CD4-positive, alpha-beta T cell treated with Interleukin-21 for 1 hour (primary cell): ENCODE results near the gene TOR1AIP2.
A peak's percentile ranks its signal among the peaks of the same experiment; 100 is the strongest.
"Not testable (repeated sequence)": the region's sequence is repeated elsewhere in the genome, so short reads cannot be mapped to it uniquely, and the experiment has no call there.

Experiments
- DNase-seq: peaks from one replicate; pipeline ENCODE4 v3.0.0-alpha.2; 2020

Gene TOR1AIP2

DNA sequence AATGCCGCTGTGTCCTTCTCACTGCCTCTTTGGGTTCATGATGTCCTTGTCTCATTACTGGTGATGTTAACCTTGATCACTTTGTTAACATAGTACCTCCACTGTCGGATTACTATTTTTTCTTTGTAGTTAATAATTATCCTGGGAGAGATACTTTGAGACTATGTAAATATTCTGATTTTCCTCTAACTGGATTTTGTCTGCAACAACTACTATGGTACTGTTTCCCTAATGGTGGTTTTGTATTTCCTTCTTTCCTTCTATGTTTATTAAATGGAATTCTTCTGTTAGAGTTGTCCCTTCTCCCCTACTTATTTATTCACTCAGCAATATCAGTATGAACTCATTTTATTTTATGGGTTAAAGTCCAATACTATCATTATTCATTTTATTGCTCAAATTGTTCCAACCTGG is 4.2 kb downstream of the TOR1AIP2 start:
- no peak for DNase-seq

DNA sequence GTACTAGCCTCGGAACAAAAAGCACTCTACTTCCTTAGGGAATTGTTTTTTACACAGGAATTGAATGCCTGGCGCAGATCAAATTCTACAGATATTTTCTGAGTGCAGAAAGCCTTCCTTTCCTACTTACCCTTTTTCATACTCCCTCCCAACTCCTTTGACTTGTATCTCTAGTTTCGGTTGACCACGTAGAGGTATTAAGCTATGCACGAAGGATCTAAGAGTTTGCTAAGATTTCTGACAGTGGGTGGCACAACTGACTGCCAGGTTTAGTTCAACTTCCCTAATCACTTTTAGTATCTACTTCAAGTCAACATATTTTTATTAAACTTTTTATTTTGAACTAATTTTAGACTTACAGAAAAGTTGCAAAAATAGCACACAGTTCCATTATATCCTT is 5.0 kb downstream of the TOR1AIP2 start:
- no peak for DNase-seq

DNA sequence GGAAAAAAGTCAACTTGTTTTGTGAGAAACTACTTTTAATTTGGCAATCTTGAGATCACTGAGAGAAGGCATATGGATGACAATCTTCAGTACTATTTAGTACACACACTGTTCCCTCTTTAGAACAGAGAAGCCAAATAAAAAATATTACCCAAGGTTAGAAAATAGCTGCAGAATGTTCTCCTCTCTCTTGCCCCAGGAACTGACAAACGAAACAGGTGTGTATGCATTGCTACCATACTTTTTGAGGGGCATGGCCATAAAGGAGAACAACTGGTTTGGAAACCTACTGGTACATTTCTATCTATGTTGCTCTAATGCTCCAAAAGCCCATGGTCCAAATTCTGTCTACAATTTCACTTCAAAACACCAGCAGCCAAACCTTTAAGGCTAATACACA is 5.7 kb downstream of the TOR1AIP2 start:
- DNase-seq = no peak

DNA sequence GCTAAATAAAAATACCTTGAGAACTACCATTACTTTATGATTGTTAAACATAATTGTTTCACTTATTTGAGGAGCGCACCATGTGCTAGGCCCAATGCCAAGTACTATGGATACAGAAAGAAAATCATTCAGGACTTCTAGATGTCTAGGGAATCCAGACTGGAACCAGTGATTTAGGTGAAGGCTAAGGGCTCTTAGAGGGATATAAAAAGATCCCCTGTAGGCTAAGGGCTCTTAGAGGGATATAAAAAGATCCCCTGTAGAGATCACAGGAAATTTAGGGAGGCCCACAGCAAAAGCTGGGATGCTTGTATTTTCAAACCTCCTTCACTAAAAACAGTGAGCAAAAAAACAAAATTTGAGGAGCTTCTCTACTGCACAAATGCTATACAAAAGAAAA is 6.7 kb downstream of the TOR1AIP2 start:
- no peak for DNase-seq

DNA sequence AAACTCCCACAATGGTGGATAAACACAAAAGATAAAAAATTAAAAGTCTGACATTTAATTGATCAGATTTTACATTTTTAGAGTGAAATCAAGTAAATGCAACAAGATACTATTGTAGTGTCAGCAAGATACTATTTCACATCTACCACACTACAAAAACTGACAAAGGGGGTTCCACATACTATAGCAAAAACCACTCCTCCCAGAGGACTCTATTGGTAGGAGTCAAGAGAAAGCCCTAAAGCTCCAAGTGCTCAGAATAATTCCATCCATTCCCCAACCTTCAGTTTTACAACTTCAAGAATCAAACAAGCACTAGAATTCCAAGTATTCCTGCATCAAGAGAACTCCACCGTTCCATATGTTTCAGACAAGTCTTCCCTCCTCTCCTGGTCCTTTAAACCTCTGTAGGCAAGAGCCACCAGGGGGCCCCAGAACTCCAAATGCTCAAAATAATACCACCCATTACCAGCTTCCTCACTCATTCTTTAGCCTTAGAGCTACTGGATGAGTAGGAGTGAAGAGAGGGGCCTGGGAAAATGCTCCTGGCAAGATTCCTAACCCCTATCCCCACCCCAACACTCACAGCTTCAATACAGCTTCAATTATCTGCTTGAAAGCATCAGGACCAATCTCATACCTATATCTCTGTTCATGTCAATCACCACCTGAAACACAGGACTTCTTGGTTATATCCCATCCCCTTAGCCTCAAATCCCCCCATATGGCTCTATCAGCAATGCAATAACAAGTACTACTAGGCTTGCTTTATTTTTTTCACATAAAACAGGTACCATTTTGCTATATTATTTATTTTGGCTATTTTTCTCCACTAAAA is 9.9 kb downstream of the TOR1AIP2 start:
- DNase-seq = peak; percentile 62

DNA sequence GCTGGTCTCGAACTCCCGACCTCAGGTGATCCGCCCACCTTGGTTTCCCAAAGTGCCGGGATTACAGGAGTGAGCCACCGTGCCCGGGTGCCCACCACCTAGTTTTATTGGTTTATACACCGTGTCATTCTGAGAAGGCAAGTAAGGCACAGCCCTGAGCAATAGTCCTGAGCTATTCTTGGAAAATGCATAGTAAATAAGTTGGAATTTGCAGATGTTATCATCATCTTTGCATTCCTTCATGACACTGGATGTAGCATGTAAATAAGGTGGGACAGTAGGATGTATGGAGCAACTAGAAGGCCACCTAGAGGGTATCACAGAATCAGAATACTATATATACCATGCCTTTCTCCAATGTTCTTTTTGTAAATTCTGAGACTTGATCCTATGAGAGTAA is 11.0 kb downstream of the TOR1AIP2 start:
- DNase-seq = no peak

DNA sequence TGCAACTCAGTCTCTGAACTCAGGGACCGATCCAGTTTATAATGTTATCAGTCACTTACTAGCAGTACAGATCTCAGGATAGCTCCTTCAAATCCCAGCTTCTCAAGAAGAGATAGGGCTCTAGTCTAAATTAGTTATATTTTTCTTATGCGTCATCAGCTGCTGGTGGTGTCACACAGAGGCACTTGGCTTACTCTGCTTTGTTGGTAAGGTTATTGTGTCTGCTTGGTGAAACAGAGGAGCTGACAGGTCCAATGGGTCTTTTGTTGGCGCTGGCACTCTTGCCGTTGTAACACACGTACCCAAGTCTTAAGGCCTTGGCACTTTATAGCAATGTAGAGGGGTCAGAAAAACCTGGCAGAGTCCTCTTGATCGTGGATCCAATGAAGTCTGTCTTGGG is 12.2 kb downstream of the TOR1AIP2 start:
- no peak for DNase-seq

DNA sequence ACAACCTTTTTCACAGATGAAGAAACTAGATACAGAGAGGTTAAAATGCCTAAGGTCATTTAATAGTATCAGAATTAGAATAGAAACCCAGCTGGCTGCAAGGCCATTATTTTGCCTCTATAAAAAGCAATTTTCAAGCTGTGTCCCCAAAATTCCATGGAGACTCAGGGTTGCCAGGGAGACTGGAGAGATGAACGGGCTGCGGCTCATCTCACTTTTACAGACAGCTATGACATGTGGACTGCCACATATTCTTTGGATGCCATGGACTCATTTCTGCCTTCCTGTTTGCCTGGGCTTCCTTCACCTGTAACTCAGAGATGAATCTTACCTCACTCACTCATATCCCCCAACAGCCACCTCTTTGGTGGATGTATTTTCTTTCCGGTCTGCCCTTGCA is 17.0 kb downstream of the TOR1AIP2 start:
- DNase-seq = no peak

DNA sequence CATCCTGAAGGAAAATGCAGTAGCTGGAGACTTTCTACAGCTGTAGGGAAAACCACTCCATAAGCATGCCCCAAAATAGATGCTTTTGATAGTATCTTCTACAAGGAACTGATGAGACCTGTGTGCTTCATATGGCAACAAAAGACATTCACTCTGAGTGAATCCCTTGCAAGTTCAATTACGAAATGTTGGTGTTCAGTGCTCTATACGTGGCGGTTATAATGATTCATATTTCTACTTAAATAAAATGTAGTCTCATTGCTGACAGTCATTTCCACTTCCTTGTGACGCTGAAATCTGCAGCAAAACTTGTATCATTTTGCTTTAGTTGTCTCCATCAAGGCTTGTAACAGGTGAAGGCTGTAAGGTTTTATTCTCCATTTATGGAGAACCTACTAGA is 20.6 kb downstream of the TOR1AIP2 start:
- DNase-seq = no peak

DNA sequence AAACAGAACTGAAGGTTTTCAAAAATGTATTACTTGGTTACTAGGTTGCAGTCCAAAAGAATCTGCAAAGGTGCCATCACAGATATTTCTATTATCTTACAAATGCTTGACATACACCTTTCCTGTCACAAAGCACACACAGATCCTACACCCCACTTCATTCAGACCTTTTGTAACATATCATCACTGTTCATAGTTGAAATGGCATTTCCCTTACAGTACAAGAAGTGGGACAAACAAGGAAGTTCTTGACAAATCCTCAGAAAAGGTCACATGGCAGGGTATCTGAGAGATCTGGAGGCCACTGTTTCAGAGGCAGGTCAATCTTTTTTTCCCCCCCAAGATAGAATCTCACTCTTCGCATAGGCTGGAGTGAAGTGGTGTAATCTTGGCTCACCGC is 21.3 kb downstream of the TOR1AIP2 start:
- no peak for DNase-seq

DNA sequence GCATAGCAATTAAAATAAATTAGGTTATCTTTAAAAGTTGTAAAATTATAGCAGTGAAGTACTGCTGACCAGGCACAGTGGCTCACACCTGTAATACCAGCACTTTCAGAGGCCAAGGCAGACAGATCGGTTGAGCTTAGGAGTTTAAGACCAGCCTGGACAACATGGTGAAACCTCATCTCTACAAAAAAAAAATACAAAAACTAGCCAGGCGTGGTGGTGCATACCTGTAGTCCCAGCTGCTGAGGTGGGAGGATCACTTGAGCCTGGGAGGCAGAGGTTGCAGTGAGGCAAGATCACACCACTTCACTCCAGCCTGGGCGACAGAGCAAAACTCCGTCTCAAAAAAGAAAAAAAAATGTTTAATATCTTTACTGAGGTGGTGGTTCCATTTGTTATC is 21.8 kb downstream of the TOR1AIP2 start:
- not testable (repeated sequence) for DNase-seq

DNA sequence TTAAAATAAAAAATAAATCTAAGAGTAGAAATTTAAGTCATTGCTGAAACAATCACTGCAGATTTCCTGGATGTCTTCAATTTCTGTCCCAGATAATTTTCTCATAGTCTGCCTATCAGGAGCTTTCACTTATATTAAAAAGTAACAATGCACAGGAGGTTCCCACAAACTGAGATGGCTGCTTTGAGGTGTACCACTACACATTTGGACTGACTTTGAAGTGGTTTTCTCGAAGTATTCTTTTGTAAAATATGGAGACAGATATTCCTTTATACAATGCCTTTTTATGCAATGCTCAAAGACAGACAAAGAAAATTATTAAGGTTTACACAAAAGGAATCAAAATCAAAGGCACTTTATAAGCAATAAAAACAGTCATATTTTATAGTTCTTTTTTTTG is 24.5 kb downstream of the TOR1AIP2 start:
- DNase-seq = no peak

DNA sequence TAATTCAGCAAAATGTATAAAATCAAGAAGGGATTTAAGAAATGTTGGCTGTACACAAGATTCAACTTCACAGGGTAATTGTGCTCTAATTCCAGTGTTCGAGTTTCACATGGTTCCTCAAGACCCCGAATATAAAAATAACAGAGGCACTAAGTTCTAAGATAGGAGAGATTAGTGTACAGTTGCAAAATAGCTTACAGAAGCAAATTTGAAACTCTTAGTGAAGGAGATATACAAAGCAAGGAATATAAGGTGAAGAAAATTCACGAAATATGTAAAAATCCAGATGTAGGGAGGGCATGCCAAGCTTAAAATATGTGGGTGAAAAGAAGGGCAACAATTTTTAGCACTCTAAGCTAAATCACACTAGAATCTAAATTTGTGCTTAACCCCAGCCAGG is 29.4 kb downstream of the TOR1AIP2 start:
- no peak for DNase-seq

DNA sequence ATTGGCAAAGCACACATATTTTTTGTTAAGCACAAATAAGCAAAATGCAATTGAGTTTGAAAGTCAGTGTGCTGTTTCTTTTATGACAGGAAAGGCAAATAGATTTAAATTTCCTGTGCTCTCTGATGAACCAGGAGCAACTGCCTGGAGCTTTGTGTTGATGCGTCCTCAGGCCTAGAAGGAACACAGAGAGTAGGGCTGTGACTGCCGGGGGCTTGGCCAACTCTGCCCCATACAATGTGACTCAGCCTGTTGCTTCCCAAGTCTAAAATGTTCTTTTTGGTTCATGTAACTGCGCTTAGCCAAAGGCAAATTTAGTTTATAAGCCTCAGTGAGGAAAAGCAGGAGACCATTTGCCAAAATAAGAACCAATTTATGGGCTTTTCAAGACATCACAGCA is 37.5 kb downstream of the TOR1AIP2 start:
- DNase-seq = no peak

DNA sequence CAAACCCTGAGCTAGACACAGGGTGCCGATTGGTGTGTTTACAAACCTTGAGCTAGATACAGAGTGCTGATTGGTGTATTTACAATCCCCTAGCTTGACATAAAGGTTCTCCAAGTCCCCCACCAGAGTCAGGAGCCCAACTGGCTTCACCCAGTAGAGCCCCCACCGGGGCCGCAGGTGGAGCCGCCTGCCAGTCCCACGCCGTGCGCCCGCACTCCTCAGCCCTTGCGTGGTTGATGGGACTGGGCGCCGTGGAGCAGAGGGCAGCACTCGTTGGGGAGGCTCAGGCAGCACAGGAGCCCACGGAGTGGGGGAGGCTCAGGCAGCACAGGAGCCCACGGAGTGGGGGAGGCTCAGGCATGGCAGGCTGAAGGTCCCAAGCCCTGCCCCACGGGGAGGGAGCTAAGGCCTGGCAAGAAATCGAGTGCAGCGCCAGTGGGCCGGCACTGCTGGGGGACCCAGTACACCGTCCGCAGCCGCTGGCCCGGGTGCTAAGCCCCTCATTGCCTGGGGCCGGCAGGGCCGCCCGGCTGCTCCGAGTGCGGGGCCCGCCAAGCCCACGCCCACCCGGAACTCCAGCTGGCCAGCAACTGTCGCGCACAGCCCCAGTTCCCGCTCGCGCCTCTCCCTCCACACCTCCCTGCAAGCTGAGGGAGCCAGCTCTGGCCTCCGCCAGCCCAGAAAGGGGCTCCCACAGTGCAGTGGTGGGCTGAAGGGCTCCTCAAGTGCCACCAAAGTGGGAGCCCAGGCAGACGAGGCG is 40.7 kb downstream of the TOR1AIP2 start:
- not testable (repeated sequence) for DNase-seq

DNA sequence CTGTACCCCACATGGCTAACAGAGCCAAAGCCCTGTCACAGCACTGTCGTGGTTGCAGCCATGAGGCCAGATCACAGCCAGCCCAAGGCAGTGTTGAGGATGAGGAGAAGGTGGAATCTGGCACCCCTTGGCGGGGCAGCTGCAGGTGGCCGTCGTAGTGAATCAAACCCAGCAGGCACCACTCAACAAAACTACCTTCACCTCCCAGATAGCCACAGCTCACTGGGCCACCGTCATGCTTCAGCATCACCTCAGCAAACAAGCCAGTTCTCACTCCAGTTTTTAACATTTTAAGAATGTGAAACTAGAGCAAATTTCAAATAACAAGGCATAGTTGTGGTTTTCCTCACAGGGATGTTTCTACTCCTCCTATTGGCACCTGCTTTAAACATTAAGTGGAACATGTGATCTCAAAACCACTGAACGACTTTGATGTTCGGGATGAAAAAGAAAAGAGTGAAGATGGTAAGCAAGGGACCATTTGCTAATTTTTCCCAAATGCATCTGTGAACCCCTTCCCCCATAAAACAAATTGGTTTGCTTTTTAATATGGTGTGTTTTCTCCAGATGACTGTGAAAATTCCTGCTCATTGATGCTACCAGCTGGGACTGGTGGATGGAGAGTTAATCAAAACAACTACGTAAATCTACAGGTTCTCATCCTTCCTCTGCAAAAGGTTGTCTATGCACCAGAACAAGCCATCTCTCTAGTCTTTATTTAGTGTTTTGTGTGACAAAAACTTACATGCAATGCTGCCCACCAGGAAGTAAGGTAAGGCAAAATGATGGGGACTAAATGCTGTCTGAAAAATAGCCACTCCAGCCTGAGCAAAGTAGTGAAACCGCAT is 45.5 kb downstream of the TOR1AIP2 start:
- peak; percentile 26 for DNase-seq

DNA sequence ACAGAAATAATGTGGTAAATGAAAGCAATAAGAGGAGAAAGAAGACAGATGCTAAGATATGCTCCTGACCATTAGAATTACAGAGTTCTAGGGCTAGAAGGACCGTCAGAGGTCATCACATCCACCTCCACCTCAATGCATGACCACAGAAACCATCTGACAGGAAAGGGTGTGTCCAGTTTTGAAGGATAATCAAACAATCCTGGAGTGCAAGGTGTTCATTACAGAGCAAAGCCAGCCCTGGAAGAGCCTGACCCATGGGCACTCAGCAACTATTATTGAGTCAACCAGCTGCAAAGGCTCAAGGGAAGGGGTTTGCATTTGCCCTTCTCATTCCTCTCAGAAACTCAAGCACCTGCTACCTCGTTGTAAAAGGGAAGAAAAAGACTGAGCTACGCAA is 46.4 kb downstream of the TOR1AIP2 start:
- no peak for DNase-seq

DNA sequence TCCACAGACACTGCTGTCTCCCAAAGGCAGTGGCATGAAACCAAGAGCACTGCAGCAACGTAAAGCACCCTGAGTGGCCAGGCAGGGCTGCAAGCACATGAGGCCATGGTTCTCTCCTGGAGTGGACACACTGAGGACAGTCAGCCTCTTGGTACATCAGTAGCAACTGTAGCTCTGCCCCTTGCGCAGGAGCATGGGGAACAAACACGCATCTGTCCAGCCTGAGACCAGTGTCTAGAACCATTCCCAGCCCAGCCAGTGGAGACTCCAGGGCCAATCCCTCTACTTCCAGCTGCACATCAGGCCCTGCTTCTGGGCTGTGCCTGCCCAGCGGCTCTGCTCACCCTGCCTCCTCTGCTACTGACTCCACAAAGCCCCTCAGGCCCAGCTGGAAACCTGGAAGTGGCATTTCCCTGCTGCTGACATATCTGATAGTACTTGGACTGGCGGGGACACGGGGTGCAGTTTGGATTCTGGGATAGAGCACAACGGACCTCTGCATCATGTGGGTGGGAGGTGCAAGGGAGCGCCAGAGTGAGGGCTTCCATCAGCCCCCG is 49.0 kb downstream of the TOR1AIP2 start:
- DNase-seq = no peak

DNA sequence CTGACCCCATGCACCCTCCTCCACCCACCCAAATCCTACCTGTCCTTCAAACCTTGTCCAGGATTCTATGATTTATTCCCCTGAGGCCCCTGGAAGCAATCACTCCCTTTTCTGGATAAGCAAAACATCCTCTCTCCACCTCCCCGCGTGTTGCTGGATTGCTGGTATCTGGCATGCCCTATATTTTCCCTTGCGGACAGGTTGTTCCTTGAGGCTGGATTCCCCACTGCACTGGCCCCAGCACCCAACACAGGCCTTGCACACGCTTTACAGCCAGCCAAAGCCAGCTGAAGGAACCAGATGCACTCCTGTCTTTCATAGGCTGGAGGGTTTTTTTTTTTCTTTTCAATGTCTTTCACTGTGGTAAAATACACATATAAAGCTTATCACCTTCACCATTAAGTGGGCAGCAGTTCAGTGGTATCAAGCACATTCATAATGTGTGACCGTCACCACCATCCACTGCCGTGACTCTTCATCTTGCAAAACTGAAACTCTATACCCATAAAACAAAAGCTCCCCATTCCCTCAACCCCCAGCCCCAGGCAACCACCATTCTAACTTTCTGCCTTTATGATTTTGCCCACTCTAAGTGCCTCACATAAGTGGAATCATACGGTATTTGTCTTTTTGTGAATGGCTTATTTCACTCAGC is 50.9 kb downstream of the TOR1AIP2 start:
- no peak for DNase-seq

DNA sequence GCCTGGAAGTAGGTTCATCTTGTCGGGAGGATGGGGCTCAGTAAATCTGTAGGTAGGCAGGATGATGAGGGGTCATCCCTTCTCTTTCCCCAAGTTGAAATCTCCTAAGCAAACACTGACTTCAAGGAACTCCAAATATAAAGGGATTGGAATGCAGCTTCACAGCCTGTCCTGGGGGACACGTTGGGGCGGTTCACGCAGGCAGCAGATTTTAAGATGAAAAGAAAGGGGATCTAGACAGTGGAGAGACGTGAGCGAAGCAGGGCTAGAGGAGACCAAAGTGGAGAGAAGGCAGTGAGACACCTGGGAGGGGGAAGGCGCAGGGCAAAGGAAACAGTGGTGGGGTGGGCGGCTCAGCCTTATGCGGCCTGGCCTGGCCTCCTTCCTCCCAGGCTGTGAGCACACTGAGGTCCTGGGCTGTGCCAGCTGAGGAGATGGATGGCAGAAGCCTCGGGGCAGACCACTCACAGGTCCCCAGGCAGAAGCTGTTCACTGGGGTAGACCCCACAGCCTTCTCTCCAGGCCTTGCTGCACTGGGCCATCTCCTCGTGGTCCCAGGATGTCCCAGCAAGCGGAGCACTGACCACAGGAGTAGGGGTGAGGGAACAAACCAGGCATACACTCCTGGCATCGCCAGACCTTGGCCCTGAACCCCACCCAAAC is 51.7 kb downstream of the TOR1AIP2 start:
- no peak for DNase-seq

DNA sequence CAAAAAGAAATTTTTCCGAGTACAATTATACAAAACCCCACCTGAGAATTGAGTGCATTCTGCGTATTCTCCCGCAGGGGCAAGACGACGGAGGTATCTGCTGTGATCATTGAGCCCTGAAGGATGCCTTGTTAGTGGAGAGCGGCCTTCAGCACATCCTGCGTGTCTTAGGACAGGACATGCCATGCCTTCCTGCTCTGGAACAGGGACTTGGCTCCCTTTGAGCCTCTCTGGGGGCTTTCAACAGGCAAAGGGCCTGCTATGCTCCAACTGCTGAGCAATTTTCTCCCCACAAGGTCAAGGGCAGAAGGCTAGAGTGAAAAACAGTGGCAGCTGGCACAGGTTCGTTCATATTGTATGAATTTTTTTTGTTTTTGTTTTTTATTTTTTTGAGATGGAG is 52.4 kb downstream of the TOR1AIP2 start:
- no peak for DNase-seq

DNA sequence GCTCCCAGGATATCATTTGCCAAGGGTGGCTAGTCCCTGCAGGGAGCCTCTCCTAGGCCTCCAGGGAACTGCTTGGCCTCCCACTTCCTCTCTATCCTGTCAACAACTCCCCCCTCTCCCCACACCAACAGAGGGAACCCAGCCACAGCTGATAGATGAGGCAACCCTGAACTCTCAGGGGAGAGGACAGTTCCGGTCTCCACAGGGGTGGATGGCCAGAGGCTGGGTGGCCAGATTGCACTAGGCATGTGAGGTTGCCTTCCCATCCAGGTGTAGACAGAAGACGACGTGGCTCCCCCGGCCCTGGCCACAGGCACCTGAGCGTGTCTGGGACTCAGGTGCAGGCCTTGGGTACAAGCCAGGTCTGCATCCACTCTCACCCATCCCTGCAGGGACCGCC is 53.3 kb downstream of the TOR1AIP2 start:
- no peak for DNase-seq
